K562 (cell line): ENCODE data around the gene B3GAT3. TPM values are rescaled to one million over a fixed set of nuclear protein-coding genes. Genes with fewer than 3 reads are reported as not detected.

Experiments
- ELK3 ChIP-seq: fragments of 450-650 bp; formaldehyde crosslinking; IDR thresholded peaks from 2 replicates; pipeline ENCODE4 v1.4.0; 2020; ENCODE audit warnings: mild to moderate bottlenecking
- GABPB1 ChIP-seq: sonication (generic); formaldehyde crosslinking; IDR thresholded peaks from 2 replicates; pipeline ENCODE4 v1.8.0; 2022; ENCODE audit warnings: mild to moderate bottlenecking, missing genetic modification reagents
- GTF3C2 ChIP-seq: IDR thresholded peaks from 3 replicates; pipeline ENCODE4 v1.6.1; 2011; ENCODE audit warnings: borderline replicate concordance, mild to moderate bottlenecking, moderate library complexity; ENCODE audit not compliant: insufficient read length; ENCODE audit errors: extremely low read depth
- HDAC3 ChIP-seq: fragments of 450-650 bp; IDR thresholded peaks from 2 replicates; pipeline ENCODE4 v1.6.1; 2018; ENCODE audit warnings: borderline replicate concordance, mild to moderate bottlenecking, moderate library complexity; ENCODE audit not compliant: partially characterized antibody
- IRF9 ChIP-seq: fragments of 450-650 bp; IDR thresholded peaks from 2 replicates; pipeline ENCODE4 v1.6.1; 2016; ENCODE audit warnings: missing biosample characterization, missing genetic modification characterization
- KHSRP ChIP-seq: fragments of 450-650 bp; IDR thresholded peaks from 2 replicates; pipeline ENCODE4 v1.6.1; 2017
- NFATC3 ChIP-seq: fragments of 450-650 bp; IDR thresholded peaks from 2 replicates; pipeline ENCODE4 v1.6.1; 2017; ENCODE audit warnings: mild to moderate bottlenecking
- RFX7 ChIP-seq: fragments of 250-450 bp; sonication (Bioruptor Pico); IDR thresholded peaks from 2 replicates; pipeline ENCODE4 v1.5.1; 2021; ENCODE audit warnings: mild to moderate bottlenecking
- TAF15 ChIP-seq: fragments of 200-400 bp; formaldehyde crosslinking; IDR thresholded peaks from 2 replicates; pipeline ENCODE4 v1.6.1; 2017; ENCODE audit warnings: mild to moderate bottlenecking, low read depth, low read length, moderate library complexity
- XRCC5 ChIP-seq: fragments of 200-400 bp; formaldehyde crosslinking; IDR thresholded peaks from 2 replicates; pipeline ENCODE4 v1.6.1; 2017; ENCODE audit warnings: low read depth, mild to moderate bottlenecking, low read length
- ZNF253 ChIP-seq: fragments of 250-450 bp; sonication (Bioruptor Pico); conservative IDR thresholded peaks from 2 replicates; pipeline ENCODE4 v1.6.1; 2021; ENCODE audit warnings: mild to moderate bottlenecking
- ZNF407 ChIP-seq: fragments of 450-650 bp; IDR thresholded peaks from 2 replicates; pipeline ENCODE4 v1.6.1; 2016; ENCODE audit warnings: low read depth
- ZNF696 ChIP-seq: fragments of 250-450 bp; sonication (Bioruptor Pico); conservative IDR thresholded peaks from 2 replicates; pipeline ENCODE4 v1.4.0; 2020; ENCODE audit warnings: mild to moderate bottlenecking, moderate library complexity
- ZNF77 ChIP-seq: fragments of 250-450 bp; sonication (Bioruptor Pico); IDR thresholded peaks from 2 replicates; pipeline ENCODE4 v1.5.0; 2020
- polyA plus RNA-seq, 8 experiments: library from polyadenylated mRNA; depleted of rRNA in 4 of 8; stranded (reverse) in 5 of 8; unstranded in 3 of 8; fragments of >200 nt; fragmentation: Nextera tagmentation in 2 of 8; fragmentation: Illumina TruSeq in 1 of 8; extraction: Ambion mirVana in 2 of 8; extraction: Trizol in 1 of 8; gene quantifications; 2 replicates each; pipeline versions ENCODE4 v1.2.1 to v1.2.3, GENCODE V29; 2011 to 2014; ENCODE audit warnings: inconsistent platforms in 1 of 8, missing spikeins in 1 of 8
- total RNA-seq, 7 experiments: library from RNA; depleted of rRNA in 6 of 7; stranded (reverse); fragments of >200 nt in 6 of 7; fragmentation: Illumina TruSeq in 2 of 7; extraction: Trizol in 2 of 7; gene quantifications; 2 replicates each; pipeline versions ENCODE4 v1.2.1 to v1.2.3, GENCODE V29; 2011 to 2021; ENCODE audit warnings: low replicate concordance in 1 of 7

B3GAT3 gene
- total and polyA plus RNA-seq, 9 of the 15 experiments (the other 6 are each of a cell fraction or from before 2014, with no cell fraction given) = 0.30 to 64.0 (median 21.4) TPM

GRCh38 chr11:62574363-62575071, 47.3 kb downstream of the B3GAT3 start (continued):
- TF ChIP-seq GTF3C2 (no peak), GABPB1 (CRISPR knock-in tag) (0 out of 2 replicates have a peak, but pooled peaks have one; percentile 16), NFATC3 (no peak), KHSRP (no peak), ZNF77 (CRISPR knock-in tag) (no peak), ELK3 (no peak), XRCC5 (no peak), HDAC3 (no peak), RFX7 (peak; percentile 66), IRF9 (tag) (no peak), ZNF253 (CRISPR knock-in tag) (no peak), TAF15 (no peak), ZNF407 (no peak), ZNF696 (CRISPR knock-in tag) (0 out of 2 replicates have a peak, but pooled peaks have one; percentile 63)
